HepG2 (cell line): ENCODE results near the gene MT1M. TPM values are rescaled to one million over a fixed set of nuclear protein-coding genes. Genes with fewer than 3 reads are reported as not detected.

Experiments used
- AKAP8 ChIP-seq: sonication (generic); formaldehyde crosslinking; IDR thresholded peaks from 2 replicates; pipeline ENCODE4 v1.5.1; 2020; ENCODE audit warnings: mild to moderate bottlenecking, missing genetic modification reagents
- GABPA ChIP-seq, 2 experiments: IDR thresholded peaks; 2 replicates each; pipeline ENCODE4 v1.6.1; 2011 to 2016; ENCODE audit warnings: low read depth in 2 of 2, low read length in 1 of 2, missing biosample characterization in 1 of 2, missing genetic modification characterization in 1 of 2
- GATAD2A ChIP-seq: IDR thresholded peaks from 2 replicates; pipeline ENCODE4 v1.6.1; 2016
- GFI1 ChIP-seq: sonication (generic); formaldehyde crosslinking; IDR thresholded peaks from 2 replicates; pipeline ENCODE4 v1.5.0; 2020; ENCODE audit warnings: missing genetic modification reagents, mild to moderate bottlenecking, borderline replicate concordance
- NFYB ChIP-seq: sonication (generic); formaldehyde crosslinking; IDR thresholded peaks from 2 replicates; pipeline ENCODE4 v1.4.0; 2020; ENCODE audit warnings: missing genetic modification reagents
- POLR2G ChIP-seq: fragments of 200-400 bp; formaldehyde crosslinking; IDR thresholded peaks from 2 replicates; pipeline ENCODE4 v1.6.1; 2018; ENCODE audit warnings: mild to moderate bottlenecking, low read depth, low read length, moderate library complexity
- REL ChIP-seq: sonication (generic); formaldehyde crosslinking; conservative IDR thresholded peaks from 2 replicates; pipeline ENCODE4 v1.8.0; 2022; ENCODE audit warnings: mild to moderate bottlenecking, missing genetic modification reagents, moderate library complexity
- SIN3A ChIP-seq: IDR thresholded peaks from 2 replicates; pipeline ENCODE4 v1.6.1; 2011; ENCODE audit warnings: low read depth, mild to moderate bottlenecking, control low read depth, low read length, borderline replicate concordance
- SSRP1 ChIP-seq: IDR thresholded peaks from 2 replicates; pipeline ENCODE4 v1.6.1; 2016; ENCODE audit warnings: control low read depth
- ZC3H13 ChIP-seq: sonication (generic); formaldehyde crosslinking; IDR thresholded peaks from 2 replicates; pipeline ENCODE4 v1.8.1; 2023; ENCODE audit warnings: mild to moderate bottlenecking, missing genetic modification reagents, moderate library complexity
- ZFP37 ChIP-seq: sonication (generic); formaldehyde crosslinking; IDR thresholded peaks from 2 replicates; pipeline ENCODE4 v1.4.0; 2020; ENCODE audit warnings: missing genetic modification reagents, borderline replicate concordance
- ZNF724P ChIP-seq: sonication (generic); formaldehyde crosslinking; IDR thresholded peaks from 2 replicates; pipeline ENCODE4 v1.8.0; 2022; ENCODE audit warnings: missing genetic modification reagents, borderline replicate concordance
- ZNF782 ChIP-seq: sonication (generic); formaldehyde crosslinking; IDR thresholded peaks from 2 replicates; pipeline ENCODE4 v1.4.0; 2020; ENCODE audit warnings: missing genetic modification reagents, mild to moderate bottlenecking, borderline replicate concordance
- polyA plus RNA-seq, 8 experiments: library from polyadenylated mRNA; depleted of rRNA in 3 of 8; stranded (reverse) in 7 of 8; unstranded in 1 of 8; fragments of >200 nt; fragmentation: Illumina TruSeq in 4 of 8; extraction: Trizol in 4 of 8; gene quantifications; 2 replicates each; pipeline versions ENCODE4 v1.2.1 to v1.2.3, GENCODE V29; 2011 to 2016; ENCODE audit warnings: low read depth in 4 of 8, missing spikeins in 1 of 8, mixed read lengths in 1 of 8; ENCODE audit not compliant: insufficient read depth in 1 of 8
- total RNA-seq, 5 experiments: library from RNA; depleted of rRNA; stranded (reverse); fragments of >200 nt; fragmentation: Illumina TruSeq; extraction: Trizol; gene quantifications; 2 replicates each; pipeline ENCODE4 v1.2.3, GENCODE V29; 2016; ENCODE audit warnings: low read depth in 1 of 5
- TF ChIP-seq, protein P1 (sequence below): sonication (generic); formaldehyde crosslinking; IDR thresholded peaks from 2 replicates; pipeline ENCODE4 v1.5.1; 2020; ENCODE audit warnings: missing genetic modification reagents, mild to moderate bottlenecking, borderline replicate concordance
- TF ChIP-seq, protein P2 (sequence below): sonication (generic); formaldehyde crosslinking; IDR thresholded peaks from 2 replicates; pipeline ENCODE4 v1.8.1; 2023; ENCODE audit warnings: mild to moderate bottlenecking, inconsistent platforms, moderate library complexity, missing genetic modification reagents, borderline replicate concordance
- TF ChIP-seq, protein P3 (sequence below), 2 experiments: sonication (generic) in 1 of 2; formaldehyde crosslinking in 1 of 2; IDR thresholded peaks; 2 replicates each; pipeline versions ENCODE4 v1.4.0 to v1.6.1; 2018 to 2020; ENCODE audit warnings: missing genetic modification reagents in 2 of 2, borderline replicate concordance in 1 of 2, low read depth in 1 of 2, mild to moderate bottlenecking in 1 of 2, missing biosample characterization in 1 of 2
- TF ChIP-seq, protein P4 (sequence below): sonication (generic); formaldehyde crosslinking; IDR thresholded peaks from 2 replicates; pipeline ENCODE4 v1.8.0; 2022; ENCODE audit warnings: mild to moderate bottlenecking, missing genetic modification reagents, moderate library complexity
- TF ChIP-seq, protein P5 (sequence below): sonication (generic); formaldehyde crosslinking; IDR thresholded peaks from 2 replicates; pipeline ENCODE4 v1.5.0; 2020; ENCODE audit warnings: mild to moderate bottlenecking, missing genetic modification reagents, moderate library complexity

The MT1M gene
- total and polyA plus RNA-seq, 2 of the 13 experiments (the other 11 are each of a cell fraction or from before 2014, with no cell fraction given), result 4.6 TPM; not detected in 1

DNA sequence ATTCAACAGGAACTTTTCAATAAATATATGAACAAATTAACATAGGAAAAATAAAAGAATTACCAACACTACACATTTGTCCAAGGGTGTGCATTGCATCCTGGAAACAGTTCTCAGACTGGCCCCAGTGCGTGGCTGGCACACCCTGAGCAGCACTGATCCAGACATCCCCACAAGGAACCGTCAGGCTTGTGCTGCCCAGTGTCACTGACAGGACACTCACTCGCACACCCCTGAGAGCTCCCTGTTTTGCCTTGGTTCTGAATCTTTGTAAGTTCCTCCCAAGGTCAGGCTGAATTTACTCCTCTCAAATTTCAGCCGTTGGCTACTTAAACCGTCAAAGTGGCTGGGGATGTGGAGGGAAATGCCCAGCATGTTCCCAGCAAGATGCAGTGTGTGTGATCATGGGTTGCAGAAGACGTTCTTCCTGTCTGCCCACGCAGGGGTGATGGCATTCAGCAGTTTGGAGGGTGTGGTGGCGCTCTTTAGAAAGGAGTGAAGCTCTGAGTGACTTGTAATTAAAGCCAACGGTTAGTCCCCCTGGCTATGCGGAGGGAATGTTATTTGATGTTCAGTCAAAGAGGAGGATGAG, 22.3 kb upstream of the MT1M start (continued):
- TF ChIP-seq POLR2G (peak; percentile 49; the same call in 1 of the 2 replicates), AKAP8 (CRISPR knock-in tag) (peak; percentile 66; the same call in 1 of the 2 replicates), ZFP37 (CRISPR knock-in tag) (no peak; the same call in 1 of the 2 replicates), ZC3H13 (CRISPR knock-in tag) (peak; percentile 59; the same call in 1 of the 2 replicates), REL (0 out of 2 replicates have a peak, but pooled peaks have one; percentile 25), GABPA (IDR thresholded peaks at IDR 0.05; ENCODE audit: low read depth, low read length) (no peak), GABPA (CRISPR knock-in tag; IDR thresholded peaks at IDR 0.05; ENCODE audit: low read depth) (peak; percentile 10), ZNF724P (CRISPR knock-in tag) (peak; percentile 75; the same call in 1 of the 2 replicates), ZNF782 (CRISPR knock-in tag) (peak; percentile 49; the same call in 1 of the 2 replicates), GATAD2A (CRISPR knock-in tag) (peak; percentile 26; the same call in 1 of the 2 replicates), GFI1 (CRISPR knock-in tag) (peak; percentile 29; the same call in 1 of the 2 replicates), SSRP1 (0 out of 2 replicates have a peak, but pooled peaks have one; percentile 26), SIN3A (0 out of 2 replicates have a peak, but pooled peaks have one; percentile 40), NFYB (CRISPR knock-in tag) (no peak)
- TF ChIP-seq, protein P1, sequence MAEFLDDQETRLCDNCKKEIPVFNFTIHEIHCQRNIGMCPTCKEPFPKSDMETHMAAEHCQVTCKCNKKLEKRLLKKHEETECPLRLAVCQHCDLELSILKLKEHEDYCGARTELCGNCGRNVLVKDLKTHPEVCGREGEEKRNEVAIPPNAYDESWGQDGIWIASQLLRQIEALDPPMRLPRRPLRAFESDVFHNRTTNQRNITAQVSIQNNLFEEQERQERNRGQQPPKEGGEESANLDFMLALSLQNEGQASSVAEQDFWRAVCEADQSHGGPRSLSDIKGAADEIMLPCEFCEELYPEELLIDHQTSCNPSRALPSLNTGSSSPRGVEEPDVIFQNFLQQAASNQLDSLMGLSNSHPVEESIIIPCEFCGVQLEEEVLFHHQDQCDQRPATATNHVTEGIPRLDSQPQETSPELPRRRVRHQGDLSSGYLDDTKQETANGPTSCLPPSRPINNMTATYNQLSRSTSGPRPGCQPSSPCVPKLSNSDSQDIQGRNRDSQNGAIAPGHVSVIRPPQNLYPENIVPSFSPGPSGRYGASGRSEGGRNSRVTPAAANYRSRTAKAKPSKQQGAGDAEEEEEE (CRISPR knock-in tag), result 0 out of 2 replicates have a peak, but pooled peaks have one; percentile 34
- TF ChIP-seq, protein P2, sequence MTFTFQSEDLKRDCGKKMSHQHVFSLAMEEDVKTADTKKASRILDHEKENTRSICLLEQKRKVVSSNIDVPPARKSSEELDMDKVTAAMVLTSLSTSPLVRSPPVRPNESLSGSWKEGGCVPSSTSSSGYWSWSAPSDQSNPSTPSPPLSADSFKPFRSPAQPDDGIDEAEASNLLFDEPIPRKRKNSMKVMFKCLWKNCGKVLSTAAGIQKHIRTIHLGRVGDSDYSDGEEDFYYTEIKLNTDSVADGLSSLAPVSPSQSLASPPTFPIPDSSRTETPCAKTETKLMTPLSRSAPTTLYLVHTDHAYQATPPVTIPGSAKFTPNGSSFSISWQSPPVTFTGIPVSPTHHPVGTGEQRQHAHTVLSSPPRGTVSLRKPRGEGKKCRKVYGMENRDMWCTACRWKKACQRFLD (CRISPR knock-in tag), result 0 out of 2 replicates have a peak, but pooled peaks have one; percentile 51
- TF ChIP-seq, protein P3, sequence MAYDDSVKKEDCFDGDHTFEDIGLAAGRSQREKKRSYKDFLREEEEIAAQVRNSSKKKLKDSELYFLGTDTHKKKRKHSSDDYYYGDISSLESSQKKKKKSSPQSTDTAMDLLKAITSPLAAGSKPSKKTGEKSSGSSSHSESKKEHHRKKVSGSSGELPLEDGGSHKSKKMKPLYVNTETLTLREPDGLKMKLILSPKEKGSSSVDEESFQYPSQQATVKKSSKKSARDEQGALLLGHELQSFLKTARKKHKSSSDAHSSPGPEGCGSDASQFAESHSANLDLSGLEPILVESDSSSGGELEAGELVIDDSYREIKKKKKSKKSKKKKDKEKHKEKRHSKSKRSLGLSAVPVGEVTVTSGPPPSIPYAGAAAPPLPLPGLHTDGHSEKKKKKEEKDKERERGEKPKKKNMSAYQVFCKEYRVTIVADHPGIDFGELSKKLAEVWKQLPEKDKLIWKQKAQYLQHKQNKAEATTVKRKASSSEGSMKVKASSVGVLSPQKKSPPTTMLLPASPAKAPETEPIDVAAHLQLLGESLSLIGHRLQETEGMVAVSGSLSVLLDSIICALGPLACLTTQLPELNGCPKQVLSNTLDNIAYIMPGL (CRISPR knock-in tag; IDR thresholded peaks at IDR 0.05; ENCODE audit: borderline replicate concordance in 1 of 2, low read depth in 1 of 2), result peak in 1 of 2 experiments; percentile 30; a peak in 1 of 4 replicates
- TF ChIP-seq, protein P4, sequence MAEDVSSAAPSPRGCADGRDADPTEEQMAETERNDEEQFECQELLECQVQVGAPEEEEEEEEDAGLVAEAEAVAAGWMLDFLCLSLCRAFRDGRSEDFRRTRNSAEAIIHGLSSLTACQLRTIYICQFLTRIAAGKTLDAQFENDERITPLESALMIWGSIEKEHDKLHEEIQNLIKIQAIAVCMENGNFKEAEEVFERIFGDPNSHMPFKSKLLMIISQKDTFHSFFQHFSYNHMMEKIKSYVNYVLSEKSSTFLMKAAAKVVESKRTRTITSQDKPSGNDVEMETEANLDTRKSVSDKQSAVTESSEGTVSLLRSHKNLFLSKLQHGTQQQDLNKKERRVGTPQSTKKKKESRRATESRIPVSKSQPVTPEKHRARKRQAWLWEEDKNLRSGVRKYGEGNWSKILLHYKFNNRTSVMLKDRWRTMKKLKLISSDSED (CRISPR knock-in tag), result no peak
- TF ChIP-seq, protein P5, sequence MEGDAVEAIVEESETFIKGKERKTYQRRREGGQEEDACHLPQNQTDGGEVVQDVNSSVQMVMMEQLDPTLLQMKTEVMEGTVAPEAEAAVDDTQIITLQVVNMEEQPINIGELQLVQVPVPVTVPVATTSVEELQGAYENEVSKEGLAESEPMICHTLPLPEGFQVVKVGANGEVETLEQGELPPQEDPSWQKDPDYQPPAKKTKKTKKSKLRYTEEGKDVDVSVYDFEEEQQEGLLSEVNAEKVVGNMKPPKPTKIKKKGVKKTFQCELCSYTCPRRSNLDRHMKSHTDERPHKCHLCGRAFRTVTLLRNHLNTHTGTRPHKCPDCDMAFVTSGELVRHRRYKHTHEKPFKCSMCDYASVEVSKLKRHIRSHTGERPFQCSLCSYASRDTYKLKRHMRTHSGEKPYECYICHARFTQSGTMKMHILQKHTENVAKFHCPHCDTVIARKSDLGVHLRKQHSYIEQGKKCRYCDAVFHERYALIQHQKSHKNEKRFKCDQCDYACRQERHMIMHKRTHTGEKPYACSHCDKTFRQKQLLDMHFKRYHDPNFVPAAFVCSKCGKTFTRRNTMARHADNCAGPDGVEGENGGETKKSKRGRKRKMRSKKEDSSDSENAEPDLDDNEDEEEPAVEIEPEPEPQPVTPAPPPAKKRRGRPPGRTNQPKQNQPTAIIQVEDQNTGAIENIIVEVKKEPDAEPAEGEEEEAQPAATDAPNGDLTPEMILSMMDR (CRISPR knock-in tag), result 0 out of 2 replicates have a peak, but pooled peaks have one; percentile 30
